Naive B cell (primary cell): ENCODE measurements around the gene CDCP1. TPM values are rescaled to one million over a fixed set of nuclear protein-coding genes. Genes with fewer than 3 reads are reported as not detected.

Experiments used
- ATAC-seq, 2 donors: fragments of 150-1000 bp; cut with Tn5 transposase; 2 replicates each; pipeline ENCODE4 v1.10.0; 2021; ENCODE audit warnings: low read depth in 2 of 2, mild to moderate bottlenecking in 2 of 2, moderate library complexity in 2 of 2
- DNase-seq: peaks from one replicate; pipeline ENCODE4 v3.0.0; 2022
- H3K27ac Mint-ChIP-seq, 6 donors: one replicate each; pipeline ENCODE4 v1.8.0; 2020 to 2022; ENCODE audit warnings: mild to moderate bottlenecking in 6 of 6, mixed read lengths in 6 of 6, moderate library complexity in 5 of 6, inconsistent platforms in 2 of 6
- H3K27me3 Mint-ChIP-seq, 3 donors: one replicate each; pipeline ENCODE4 v1.8.0; 2021 to 2022; ENCODE audit warnings: mixed read lengths in 3 of 3, mild to moderate bottlenecking in 1 of 3
- H3K36me3 Mint-ChIP-seq, 2 donors: one replicate each; pipeline ENCODE4 v1.8.0; 2020 to 2022; ENCODE audit warnings: mixed read lengths in 2 of 2, inconsistent platforms in 1 of 2, mild to moderate bottlenecking in 1 of 2
- H3K4me1 Mint-ChIP-seq, 3 donors: one replicate each; pipeline ENCODE4 v1.8.0; 2020 to 2022; ENCODE audit warnings: mixed read lengths in 3 of 3, inconsistent platforms in 1 of 3, mild to moderate bottlenecking in 1 of 3, moderate library complexity in 1 of 3
- H3K4me3 Mint-ChIP-seq, 8 donors: one replicate each; pipeline ENCODE4 v1.8.0; 2020 to 2022; ENCODE audit warnings: mild to moderate bottlenecking in 8 of 8, mixed read lengths in 8 of 8, moderate library complexity in 8 of 8, inconsistent platforms in 2 of 8
- H3K9me3 Mint-ChIP-seq, 7 donors: one replicate each; pipeline ENCODE4 v1.8.0; 2020 to 2022; ENCODE audit warnings: mixed read lengths in 7 of 7, mild to moderate bottlenecking in 5 of 7, inconsistent platforms in 2 of 7, moderate library complexity in 1 of 7
- polyA plus RNA-seq, 6 donors: library from polyadenylated mRNA; unstranded; fragments of 300-500 nt; fragmentation: Illumina TruSeq; gene quantifications; one replicate each; pipeline ENCODE4 v1.2.3, GENCODE V29; 2021; ENCODE audit warnings: low read depth in 6 of 6

Gene CDCP1, protein sequence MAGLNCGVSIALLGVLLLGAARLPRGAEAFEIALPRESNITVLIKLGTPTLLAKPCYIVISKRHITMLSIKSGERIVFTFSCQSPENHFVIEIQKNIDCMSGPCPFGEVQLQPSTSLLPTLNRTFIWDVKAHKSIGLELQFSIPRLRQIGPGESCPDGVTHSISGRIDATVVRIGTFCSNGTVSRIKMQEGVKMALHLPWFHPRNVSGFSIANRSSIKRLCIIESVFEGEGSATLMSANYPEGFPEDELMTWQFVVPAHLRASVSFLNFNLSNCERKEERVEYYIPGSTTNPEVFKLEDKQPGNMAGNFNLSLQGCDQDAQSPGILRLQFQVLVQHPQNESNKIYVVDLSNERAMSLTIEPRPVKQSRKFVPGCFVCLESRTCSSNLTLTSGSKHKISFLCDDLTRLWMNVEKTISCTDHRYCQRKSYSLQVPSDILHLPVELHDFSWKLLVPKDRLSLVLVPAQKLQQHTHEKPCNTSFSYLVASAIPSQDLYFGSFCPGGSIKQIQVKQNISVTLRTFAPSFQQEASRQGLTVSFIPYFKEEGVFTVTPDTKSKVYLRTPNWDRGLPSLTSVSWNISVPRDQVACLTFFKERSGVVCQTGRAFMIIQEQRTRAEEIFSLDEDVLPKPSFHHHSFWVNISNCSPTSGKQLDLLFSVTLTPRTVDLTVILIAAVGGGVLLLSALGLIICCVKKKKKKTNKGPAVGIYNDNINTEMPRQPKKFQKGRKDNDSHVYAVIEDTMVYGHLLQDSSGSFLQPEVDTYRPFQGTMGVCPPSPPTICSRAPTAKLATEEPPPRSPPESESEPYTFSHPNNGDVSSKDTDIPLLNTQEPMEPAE
- not detected for polyA plus RNA-seq

DNA sequence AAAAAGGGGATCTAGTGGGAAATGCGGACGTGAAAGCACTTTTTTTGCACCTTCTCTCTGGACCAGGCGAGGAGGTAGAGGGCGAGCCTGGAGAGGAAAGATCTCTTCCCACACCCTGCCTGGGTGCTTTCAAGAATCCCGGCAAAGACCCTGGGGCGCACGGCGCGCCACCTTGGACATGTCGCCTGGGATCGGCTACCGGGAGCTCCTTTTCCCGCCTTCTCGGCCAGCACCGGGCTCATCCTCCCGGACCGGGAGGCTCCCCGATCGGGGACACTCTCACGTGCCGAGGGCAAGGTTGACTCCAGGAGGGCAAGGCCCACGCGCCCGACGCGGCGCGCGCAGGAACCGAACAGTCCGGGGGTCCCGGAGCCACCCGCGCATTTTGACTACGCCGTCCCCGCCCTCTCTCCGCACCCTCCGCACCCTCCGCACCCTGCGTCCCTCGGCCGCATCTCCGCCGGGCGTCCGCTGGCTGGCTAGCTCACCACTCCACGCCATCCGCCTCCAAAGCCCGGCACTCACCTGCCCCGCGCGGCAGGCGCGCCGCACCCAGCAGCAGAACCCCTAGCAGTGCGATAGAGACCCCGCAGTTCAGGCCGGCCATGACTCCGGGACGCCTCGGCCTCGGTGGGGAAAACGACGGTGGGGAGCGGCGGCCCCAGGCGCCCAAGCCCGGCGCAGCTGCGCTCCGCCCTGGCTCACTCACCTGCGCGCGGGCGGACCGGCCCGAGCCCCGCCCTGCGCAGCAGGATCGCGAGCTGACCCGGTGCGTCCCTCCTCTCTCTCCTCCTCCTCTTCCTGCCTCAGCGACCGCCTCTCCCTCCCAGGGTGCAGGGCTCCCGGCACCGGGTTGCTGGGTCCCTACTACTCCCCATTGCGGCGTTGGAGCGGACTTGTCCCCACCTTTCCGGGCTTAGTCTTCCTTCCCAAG, at the start of gene CDCP1:
CDCP1 (minus strand) TSS at position 698 of the 934 bp plus-strand sequence; CDS start at position 607, 91 bp downstream.
- Mint-ChIP-seq H3K27me3 (peaks cover 48 to 73% (median 63%) of the 10 kb centered on the region in 3 donors), H3K9me3 (peaks cover 7 to 13% (median 9%) of the 10 kb centered on the region in 7 donors), H3K36me3 (peaks cover 0 to 19% of the 10 kb centered on the region in 2 donors), H3K4me1 (peaks cover 12 to 27% (median 27%) of the 10 kb centered on the region in 3 donors), H3K27ac (no peak within 1 kb of the TSS), H3K4me3 (peak within 1 kb of the TSS; percentile 74 to 89 (median 84))
- no peak for ATAC-seq
- no peak for DNase-seq

- Mint-ChIP-seq H3K4me3 (no peak overlapping the region), H3K27ac (no peak overlapping the region), H3K27me3 (peaks cover 16 to 47% (median 25%) of the 10 kb centered on the region in 3 donors), H3K36me3 (no peaks in the 10 kb centered on the region), H3K9me3 (no peaks in the 10 kb centered on the region), H3K4me1 (no peaks in the 10 kb centered on the region)
- ATAC-seq = no peak
- DNase-seq = no peak
Observed at GRCh38 chr3:45194791-45195190, 48.6 kb upstream of the CDCP1 start.

- ATAC-seq = no peak
- Mint-ChIP-seq H3K27ac (no peak overlapping the region), H3K4me1 (no peaks in the 10 kb centered on the region)
Observed at GRCh38 chr3:45191924-45192417, 45.8 kb upstream of the CDCP1 start.

DNA sequence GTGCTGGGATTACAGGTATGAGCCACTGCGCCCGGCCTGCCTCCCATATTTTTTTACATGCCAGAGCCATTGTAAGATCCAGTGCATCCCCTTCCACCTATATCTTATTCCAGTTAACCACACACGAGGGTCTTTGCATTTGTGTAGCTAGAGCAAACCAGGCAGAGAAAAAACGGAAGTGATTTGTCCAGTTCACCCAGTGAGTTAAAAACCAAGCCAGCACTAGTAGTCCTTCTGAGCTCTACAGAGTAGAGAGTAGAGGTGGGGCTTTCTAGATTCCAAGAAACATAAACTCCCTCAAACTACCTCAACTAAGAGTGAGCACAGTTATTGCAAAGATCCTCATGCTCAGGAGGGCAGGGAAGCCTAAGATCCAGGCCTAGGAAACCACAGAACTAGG, 45.2 kb upstream of the CDCP1 start:
- ATAC-seq = no peak
- Mint-ChIP-seq H3K4me3 (no peak overlapping the region), H3K4me1 (no peaks in the 10 kb centered on the region)

More at GRCh38 chr3:45191924-45192417, 45.8 kb upstream of the CDCP1 start:
- Mint-ChIP-seq H3K4me3 (no peak overlapping the region), H3K36me3 (no peaks in the 10 kb centered on the region), H3K27me3 (peaks cover 6 to 22% (median 14%) of the 10 kb centered on the region in 3 donors), H3K9me3 (no peaks in the 10 kb centered on the region)
- DNase-seq = no peak

DNA sequence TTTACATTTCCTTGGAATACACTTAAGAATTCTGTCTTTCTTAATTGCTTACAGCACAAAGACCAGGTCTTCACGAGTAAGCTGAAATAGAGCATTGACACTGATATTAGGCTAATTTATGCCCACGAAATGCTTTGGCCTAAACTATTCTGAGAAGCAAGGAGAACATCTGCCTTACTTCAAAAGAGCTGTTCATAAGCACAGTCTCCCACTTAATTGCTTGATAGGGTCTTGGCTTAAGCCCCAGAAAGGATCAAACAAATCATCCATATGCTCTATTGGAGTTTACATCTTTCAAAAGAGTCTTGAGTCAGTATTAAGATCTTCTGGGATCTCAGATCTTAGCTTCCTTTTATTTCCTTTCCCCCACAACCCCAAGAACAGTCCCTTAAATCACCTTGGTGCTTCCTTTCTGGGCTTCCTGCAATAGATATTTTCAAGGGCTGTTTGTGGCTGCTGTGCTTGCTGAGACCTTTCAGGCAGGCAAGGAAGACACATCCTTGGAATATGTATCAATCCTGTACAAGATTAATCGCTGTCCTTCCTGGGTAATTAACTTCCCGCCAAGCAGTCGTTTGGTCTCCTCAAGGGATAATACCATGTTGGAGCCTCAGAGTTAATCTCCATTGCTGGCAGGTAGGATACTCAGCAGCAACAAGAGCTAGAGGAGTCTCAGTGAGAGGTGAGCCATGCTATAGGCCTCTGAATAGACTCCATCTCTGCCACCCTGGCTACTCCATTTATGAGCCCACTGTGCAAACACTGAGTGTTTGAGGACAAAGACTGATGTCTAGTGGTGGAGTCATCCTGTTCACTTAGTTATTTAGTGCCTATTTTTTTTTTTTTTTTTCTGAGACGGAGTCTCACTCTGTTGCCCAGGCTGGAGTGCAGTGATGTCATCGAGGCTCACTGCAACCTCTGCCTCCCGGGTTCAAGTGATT, 42.8 kb upstream of the CDCP1 start:
- no peak for ATAC-seq
- peaks cover 7 to 14% (median 11%) of the 10 kb centered on the region in 3 donors for H3K27me3 Mint-ChIP-seq
- no peaks in the 10 kb centered on the region for H3K4me1 Mint-ChIP-seq
- H3K36me3 Mint-ChIP-seq = no peaks in the 10 kb centered on the region
- no peak overlapping the region for H3K27ac Mint-ChIP-seq
- no peak overlapping the region for H3K4me3 Mint-ChIP-seq
- no peak for DNase-seq
- no peaks in the 10 kb centered on the region for H3K9me3 Mint-ChIP-seq

More for the DNA sequence above, 45.2 kb upstream of the CDCP1 start:
- no peak for DNase-seq
- Mint-ChIP-seq H3K36me3 (no peaks in the 10 kb centered on the region), H3K9me3 (no peaks in the 10 kb centered on the region), H3K27ac (no peak overlapping the region), H3K27me3 (peaks cover 7 to 21% (median 8%) of the 10 kb centered on the region in 3 donors)

GRCh38 chr3:45187694-45188141, 41.5 kb upstream of the CDCP1 start:
- no peaks in the 10 kb centered on the region for H3K36me3 Mint-ChIP-seq
- H3K4me3 Mint-ChIP-seq = no peak overlapping the region
- H3K9me3 Mint-ChIP-seq = no peaks in the 10 kb centered on the region
- H3K27me3 Mint-ChIP-seq = peaks cover 7 to 17% (median 14%) of the 10 kb centered on the region in 3 donors
- no peak overlapping the region for H3K27ac Mint-ChIP-seq
- H3K4me1 Mint-ChIP-seq = no peaks in the 10 kb centered on the region
- DNase-seq = no peak
- no peak for ATAC-seq

- no peaks in the 10 kb centered on the region for H3K4me1 Mint-ChIP-seq
- H3K36me3 Mint-ChIP-seq = no peaks in the 10 kb centered on the region
- peak overlapping the region in 1 of 6 donors; percentile 63 for H3K27ac Mint-ChIP-seq
- H3K9me3 Mint-ChIP-seq = no peaks in the 10 kb centered on the region
- H3K4me3 Mint-ChIP-seq = no peak overlapping the region
- ATAC-seq (no peak), DNase-seq (no peak)
- peaks cover 4 to 22% (median 14%) of the 10 kb centered on the region in 3 donors for H3K27me3 Mint-ChIP-seq
Observed at GRCh38 chr3:45186871-45187270, 40.7 kb upstream of the CDCP1 start.

DNA sequence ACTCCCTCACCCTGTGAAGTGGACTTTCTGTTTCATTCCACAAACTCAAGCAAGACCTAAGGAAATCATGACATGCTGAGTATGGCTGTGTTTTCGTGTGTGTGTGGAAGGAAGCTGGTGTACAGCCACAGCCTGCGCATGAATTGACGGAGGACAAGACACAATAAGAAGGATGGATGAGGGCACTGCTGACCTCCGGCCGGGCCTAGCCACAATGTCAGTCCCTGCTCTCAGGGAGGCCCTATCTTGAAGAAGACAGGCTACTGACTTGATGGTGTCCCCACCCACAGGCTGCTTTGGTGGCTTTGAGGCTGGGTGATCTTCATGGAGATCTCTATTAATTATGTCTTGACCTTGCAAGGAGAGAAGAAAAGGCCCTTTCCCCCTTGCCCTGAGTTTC, 39.3 kb upstream of the CDCP1 start:
- H3K9me3 Mint-ChIP-seq = no peaks in the 10 kb centered on the region
- DNase-seq (no peak), ATAC-seq (no peak)
- no peaks in the 10 kb centered on the region for H3K4me1 Mint-ChIP-seq
- H3K36me3 Mint-ChIP-seq = no peaks in the 10 kb centered on the region
- H3K4me3 Mint-ChIP-seq = no peak overlapping the region
- no peak overlapping the region for H3K27ac Mint-ChIP-seq
- H3K27me3 Mint-ChIP-seq = peaks cover 4 to 32% (median 16%) of the 10 kb centered on the region in 3 donors

- DNase-seq (no peak), ATAC-seq (no peak)
- H3K4me1 Mint-ChIP-seq = no peaks in the 10 kb centered on the region
- peaks cover 4 to 36% (median 21%) of the 10 kb centered on the region in 3 donors for H3K27me3 Mint-ChIP-seq
- H3K27ac Mint-ChIP-seq = no peak overlapping the region
- no peak overlapping the region for H3K4me3 Mint-ChIP-seq
- no peaks in the 10 kb centered on the region for H3K36me3 Mint-ChIP-seq
- no peaks in the 10 kb centered on the region for H3K9me3 Mint-ChIP-seq
Observed at GRCh38 chr3:45185052-45185451, 38.9 kb upstream of the CDCP1 start.

DNA sequence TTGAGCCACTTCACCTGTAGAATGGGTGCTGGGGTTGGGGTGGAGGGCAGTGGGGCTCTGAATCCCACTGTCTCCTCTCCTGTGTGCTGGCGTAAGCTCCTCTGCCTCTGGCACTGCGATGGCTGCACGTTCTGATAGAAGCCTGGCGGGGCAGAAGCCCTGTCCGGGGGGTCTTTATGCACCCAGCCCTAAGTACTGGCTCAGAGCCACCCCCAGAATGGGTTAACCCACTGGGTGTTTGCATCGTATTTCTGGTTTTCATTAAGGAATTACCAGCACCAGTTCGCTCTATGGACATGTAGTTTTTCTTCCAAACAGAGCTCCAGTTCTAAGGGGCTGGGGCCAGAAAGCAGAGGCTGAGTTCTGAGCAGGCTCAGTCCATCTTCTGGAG, 37.7 kb upstream of the CDCP1 start:
- no peak overlapping the region for H3K27ac Mint-ChIP-seq

GRCh38 chr3:45182915-45183871, 37.0 kb upstream of the CDCP1 start:
- Mint-ChIP-seq H3K27ac (peak overlapping the region in 1 of 6 donors; percentile 78), H3K4me1 (no peaks in the 10 kb centered on the region)

More for the DNA sequence above, 37.7 kb upstream of the CDCP1 start:
- ATAC-seq (no peak), DNase-seq (no peak)
- peaks cover 4 to 38% (median 28%) of the 10 kb centered on the region in 3 donors for H3K27me3 Mint-ChIP-seq
- H3K36me3 Mint-ChIP-seq = no peaks in the 10 kb centered on the region
- H3K4me1 Mint-ChIP-seq = no peaks in the 10 kb centered on the region
- H3K4me3 Mint-ChIP-seq = no peak overlapping the region
- H3K9me3 Mint-ChIP-seq = no peaks in the 10 kb centered on the region

More at GRCh38 chr3:45182915-45183871, 37.0 kb upstream of the CDCP1 start:
- H3K36me3 Mint-ChIP-seq = no peaks in the 10 kb centered on the region
- DNase-seq (no peak), ATAC-seq (no peak)
- H3K27me3 Mint-ChIP-seq = peaks cover 4 to 38% (median 28%) of the 10 kb centered on the region in 3 donors
- H3K4me3 Mint-ChIP-seq = no peak overlapping the region
- no peaks in the 10 kb centered on the region for H3K9me3 Mint-ChIP-seq
